GM12873 (cell line): Measurements from ENCODE around the gene STIM1.

Experiments used
- CTCF ChIP-seq: IDR thresholded peaks from 2 replicates; pipeline ENCODE4 v1.5.1; 2012; ENCODE audit warnings: low read depth, mild to moderate bottlenecking, moderate library complexity, low read length, control low read depth; ENCODE audit not compliant: insufficient read depth; ENCODE audit errors: missing control alignments

Gene STIM1

GRCh38 chr11:3929232-3929631 lies 73.8 kb downstream of the STIM1 start:
- no peak for TF ChIP-seq CTCF

- no peak for TF ChIP-seq CTCF
Measured at GRCh38 chr11:3929649-3930048, 74.2 kb downstream of the STIM1 start.

GRCh38 chr11:3932698-3933097 lies 77.2 kb downstream of the STIM1 start:
- no peak for TF ChIP-seq CTCF

- no peak for TF ChIP-seq CTCF
Measured at GRCh38 chr11:3933165-3933628, 77.7 kb downstream of the STIM1 start.

- TF ChIP-seq CTCF, result no peak
Measured at GRCh38 chr11:3934658-3935057, 79.2 kb downstream of the STIM1 start.

GRCh38 chr11:3936517-3936916 lies 81.1 kb downstream of the STIM1 start:
- TF ChIP-seq CTCF, result no peak

GRCh38 chr11:3939211-3939610 lies 83.7 kb downstream of the STIM1 start:
- no peak for TF ChIP-seq CTCF
